ENCODE data around the gene OSR1.

GRCh38 chr2:19351499-19351898 lies 6.9 kb downstream of the OSR1 start:
- TF ChIP-seq CTCF (IDR thresholded peaks at IDR 0.05) (no peak), POLR2A (IDR thresholded peaks at IDR 0.05) (no peak), POLR2AphosphoS5 (IDR thresholded peaks at IDR 0.05) (no peak), EP300 (IDR thresholded peaks at IDR 0.05) (no peak)
